Prostate gland (tissue), 2 donors: ENCODE results near the gene PDXK. TPM values are rescaled to one million over a fixed set of nuclear protein-coding genes. Genes with fewer than 3 reads are reported as not detected.

Experiments
- DNase-seq: peaks from one replicate; pipeline ENCODE4 v3.0.0-alpha.2; 2019; ENCODE audit warnings: low spot score
- H3K27ac ChIP-seq, 2 donors: fragments of 200-600 bp; sonication (generic); 2 replicates each; pipeline ENCODE4 v1.5.1; 2017 to 2019
- H3K27me3 ChIP-seq: fragments of 200-600 bp; sonication (generic); replicated peaks from 2 replicates; pipeline ENCODE4 v1.5.1; 2019; ENCODE audit not compliant: insufficient read depth
- H3K36me3 ChIP-seq, 2 donors: fragments of 200-600 bp; sonication (generic); 1 replicate in 1 of 2; 2 replicates in 1 of 2; pipeline versions ENCODE4 v1.5.1 to v1.8.1; 2017 to 2019
- H3K4me1 ChIP-seq: fragments of 200-600 bp; sonication (generic); replicated peaks from 2 replicates; pipeline ENCODE4 v1.5.1; 2019
- H3K4me3 ChIP-seq, 2 donors: fragments of 200-600 bp; sonication (generic); 2 replicates each; pipeline ENCODE4 v1.5.1; 2017 to 2019
- H3K9me3 ChIP-seq: fragments of 200-600 bp; sonication (generic); 2 replicates; pipeline ENCODE4 v1.5.1; 2017
- CTCF ChIP-seq, 4 experiments: fragments of 200-600 bp in 2 of 4; fragments of 450-650 bp in 2 of 4; sonication (generic) in 2 of 4; IDR thresholded peaks; 1 replicate in 3 of 4; 2 replicates in 1 of 4; pipeline ENCODE4 v1.5.1; 2016 to 2019; ENCODE audit warnings: antibody characterized with exemption in 4 of 4, mild to moderate bottlenecking in 2 of 4, moderate library complexity in 2 of 4
- POLR2A ChIP-seq: fragments of 450-650 bp; IDR thresholded peaks from one replicate; pipeline ENCODE4 v1.6.1; 2016; ENCODE audit warnings: antibody characterized with exemption, mild to moderate bottlenecking
- POLR2AphosphoS5 ChIP-seq: sonication (generic); formaldehyde crosslinking; IDR thresholded peaks from one replicate; pipeline ENCODE4 v1.6.1; 2017; ENCODE audit warnings: antibody characterized with exemption
- WGBS: methylation state at CpG from one replicate; pipeline ENCODE4 v1.1.5; 2018; 5-methylcytosine and 5-hydroxymethylcytosine counted together
- intact Hi-C: fragments of 100-400 bp; cut with DNase I; formaldehyde crosslinking; loops from one replicate; pipeline ENCODE4 v1.14.2; 2022
- total RNA-seq, 2 donors: library from RNA; depleted of rRNA; stranded (reverse); fragments of >200 nt; gene quantifications; one replicate each; pipeline ENCODE4 v1.1.0, GENCODE V29; 2016

The PDXK gene
- total RNA-seq, 2 donors from 2014 or later: 61.4 to 161 TPM

- no peak overlapping the region for H3K4me3 ChIP-seq
- DNase-seq: no peak
- peaks cover 4 to 32% of the 10 kb centered on the region in 2 donors for H3K36me3 ChIP-seq
- no peaks in the 10 kb centered on the region for H3K4me1 ChIP-seq
- no peaks in the 10 kb centered on the region for H3K9me3 ChIP-seq
- WGBS: 96% methylated on average over 25 of the region's 25 CpGs
- H3K27me3 ChIP-seq: no peaks in the 10 kb centered on the region
- no peak for TF ChIP-seq CTCF (IDR thresholded peaks at IDR 0.05)
- TF ChIP-seq POLR2AphosphoS5: no peak
- TF ChIP-seq POLR2A: no peak
- intact Hi-C loops: no loop called here
- no peak overlapping the region for H3K27ac ChIP-seq
Observed at GRCh38 chr21:43691086-43691795, 27.7 kb upstream of the PDXK start.

- Histone ChIP-seq H3K27me3 (no peaks in the 10 kb centered on the region), H3K27ac (no peak overlapping the region), H3K4me1 (no peaks in the 10 kb centered on the region), H3K36me3 (peaks cover 4 to 26% of the 10 kb centered on the region in 2 donors), H3K4me3 (no peak overlapping the region), H3K9me3 (no peaks in the 10 kb centered on the region)
- intact Hi-C loops: no loop called here
- no peak for TF ChIP-seq CTCF (IDR thresholded peaks at IDR 0.05)
- TF ChIP-seq POLR2A: no peak
- TF ChIP-seq POLR2AphosphoS5: no peak
- WGBS: 95% methylated on average over 10 of the region's 10 CpGs
- DNase-seq: no peak
Observed at GRCh38 chr21:43691801-43692200, 27.1 kb upstream of the PDXK start.

GRCh38 chr21:43692949-43693348 lies 26.0 kb upstream of the PDXK start:
- Histone ChIP-seq H3K36me3 (peaks cover 0 to 15% of the 10 kb centered on the region in 2 donors), H3K9me3 (no peaks in the 10 kb centered on the region), H3K4me3 (no peak overlapping the region), H3K4me1 (no peaks in the 10 kb centered on the region), H3K27me3 (no peaks in the 10 kb centered on the region), H3K27ac (no peak overlapping the region)
- no peak for DNase-seq
- intact Hi-C loops: no loop called here
- no peak for TF ChIP-seq CTCF (IDR thresholded peaks at IDR 0.05)
- TF ChIP-seq POLR2AphosphoS5: no peak
- TF ChIP-seq POLR2A: no peak
- 92% methylated on average over 8 of the region's 8 CpGs for WGBS

- Histone ChIP-seq H3K27ac (no peak overlapping the region), H3K27me3 (no peaks in the 10 kb centered on the region), H3K4me1 (no peaks in the 10 kb centered on the region), H3K9me3 (no peaks in the 10 kb centered on the region), H3K36me3 (peaks cover 0 to 10% of the 10 kb centered on the region in 2 donors), H3K4me3 (no peak overlapping the region)
- no peak for DNase-seq
- 93% methylated on average over 23 of the region's 23 CpGs for WGBS
- no peak for TF ChIP-seq CTCF (IDR thresholded peaks at IDR 0.05)
- TF ChIP-seq POLR2A: no peak
- no peak for TF ChIP-seq POLR2AphosphoS5
- intact Hi-C loops: no loop called here
Observed at GRCh38 chr21:43693981-43694380, 24.9 kb upstream of the PDXK start.

- no peaks in the 10 kb centered on the region for H3K4me1 ChIP-seq
- H3K27ac ChIP-seq: no peak overlapping the region
- intact Hi-C loops: no loop called here
- no peak overlapping the region for H3K4me3 ChIP-seq
- H3K27me3 ChIP-seq: no peaks in the 10 kb centered on the region
- no peak for TF ChIP-seq POLR2AphosphoS5
- no peak for TF ChIP-seq POLR2A
- TF ChIP-seq CTCF (IDR thresholded peaks at IDR 0.05): no peak
- no peak for DNase-seq
- peaks cover 0 to 10% of the 10 kb centered on the region in 2 donors for H3K36me3 ChIP-seq
- WGBS: 88% methylated on average over 24 of the region's 27 CpGs
- H3K9me3 ChIP-seq: no peaks in the 10 kb centered on the region
Observed at GRCh38 chr21:43694437-43695079, 24.4 kb upstream of the PDXK start.
